ENCODE results near the gene CCDC185.

Gene CCDC185

GRCh38 chr1:223393275-223394214, at the start of gene CCDC185:
Gene CCDC185, plus strand, starts transcription at chr1:223393415. Its CDS starts 61 bp downstream, at chr1:223393476.
- H3K27me3 ChIP-seq (ENCODE audit: control insufficient read depth in 5 of 5, insufficient read depth in 4 of 5, low read length in 5 of 5), result peaks cover 13 to 45% (median 16%) of the 10 kb centered on the region in 5 donors
- H3K27ac ChIP-seq (ENCODE audit: low read depth, low read length), result no peak within 1 kb of the TSS
- no peaks in the 10 kb centered on the region for H3K36me3 ChIP-seq (ENCODE audit: control insufficient read depth in 5 of 5, insufficient read depth in 5 of 5, low read length in 5 of 5)
- H3K4me3 ChIP-seq (ENCODE audit: low read depth in 1 of 5, low read length in 5 of 5), result peak within 1 kb of the TSS in 1 of 5 donors; percentile 10
- H3K4me1 ChIP-seq (ENCODE audit: control insufficient read depth in 5 of 5, insufficient read depth in 5 of 5, low read length in 5 of 5), result peaks cover 0 to 8% (median 6%) of the 10 kb centered on the region in 5 donors
- no peak within 1 kb of the TSS for H3K9ac ChIP-seq (ENCODE audit: low read length in 5 of 5)
- H3K9me3 ChIP-seq (ENCODE audit: control insufficient read depth in 5 of 5, low read length in 5 of 5), result peaks cover 0 to 14% (median 0%) of the 10 kb centered on the region in 5 donors

GRCh38 chr1:223343692-223344091, 49.5 kb upstream of the CCDC185 start:
- no peak overlapping the region for H3K9ac ChIP-seq (ENCODE audit: low read length in 5 of 5)
- H3K4me3 ChIP-seq (ENCODE audit: low read depth in 1 of 5, low read length in 5 of 5), result no peak overlapping the region
- peaks cover 0 to 17% (median 0%) of the 10 kb centered on the region in 5 donors for H3K4me1 ChIP-seq (ENCODE audit: control insufficient read depth in 5 of 5, insufficient read depth in 5 of 5, low read length in 5 of 5)
- H3K36me3 ChIP-seq (ENCODE audit: control insufficient read depth in 5 of 5, insufficient read depth in 5 of 5, low read length in 5 of 5), result no peaks in the 10 kb centered on the region
- H3K27ac ChIP-seq (ENCODE audit: low read depth, low read length), result no peak overlapping the region
- peaks cover 0 to 3% (median 2%) of the 10 kb centered on the region in 5 donors for H3K27me3 ChIP-seq (ENCODE audit: control insufficient read depth in 5 of 5, insufficient read depth in 4 of 5, low read length in 5 of 5)
- H3K9me3 ChIP-seq (ENCODE audit: control insufficient read depth in 5 of 5, low read length in 5 of 5), result no peaks in the 10 kb centered on the region

GRCh38 chr1:223344491-223344890, 48.7 kb upstream of the CCDC185 start:
- H3K36me3 ChIP-seq (ENCODE audit: control insufficient read depth in 5 of 5, insufficient read depth in 5 of 5, low read length in 5 of 5), result no peaks in the 10 kb centered on the region

GRCh38 chr1:223345720-223346119, 47.5 kb upstream of the CCDC185 start:
- no peaks in the 10 kb centered on the region for H3K9me3 ChIP-seq (ENCODE audit: control insufficient read depth in 5 of 5, low read length in 5 of 5)
- H3K4me3 ChIP-seq (ENCODE audit: low read depth in 1 of 5, low read length in 5 of 5), result no peak overlapping the region
- no peak overlapping the region for H3K27ac ChIP-seq (ENCODE audit: low read depth, low read length)
- peaks cover 0 to 3% (median 0%) of the 10 kb centered on the region in 5 donors for H3K27me3 ChIP-seq (ENCODE audit: control insufficient read depth in 5 of 5, insufficient read depth in 4 of 5, low read length in 5 of 5)
- H3K9ac ChIP-seq (ENCODE audit: low read length in 5 of 5), result no peak overlapping the region
- H3K4me1 ChIP-seq (ENCODE audit: control insufficient read depth in 5 of 5, insufficient read depth in 5 of 5, low read length in 5 of 5), result peaks cover 0 to 17% (median 0%) of the 10 kb centered on the region in 5 donors
- no peaks in the 10 kb centered on the region for H3K36me3 ChIP-seq (ENCODE audit: control insufficient read depth in 5 of 5, insufficient read depth in 5 of 5, low read length in 5 of 5)

More at GRCh38 chr1:223344491-223344890, 48.7 kb upstream of the CCDC185 start:
- H3K9ac ChIP-seq (ENCODE audit: low read length in 5 of 5), result no peak overlapping the region
- no peak overlapping the region for H3K27ac ChIP-seq (ENCODE audit: low read depth, low read length)
- no peak overlapping the region for H3K4me3 ChIP-seq (ENCODE audit: low read depth in 1 of 5, low read length in 5 of 5)
- peaks cover 0 to 3% (median 2%) of the 10 kb centered on the region in 5 donors for H3K27me3 ChIP-seq (ENCODE audit: control insufficient read depth in 5 of 5, insufficient read depth in 4 of 5, low read length in 5 of 5)
- H3K9me3 ChIP-seq (ENCODE audit: control insufficient read depth in 5 of 5, low read length in 5 of 5), result no peaks in the 10 kb centered on the region
- H3K4me1 ChIP-seq (ENCODE audit: control insufficient read depth in 5 of 5, insufficient read depth in 5 of 5, low read length in 5 of 5), result peaks cover 0 to 17% (median 0%) of the 10 kb centered on the region in 5 donors

- no peaks in the 10 kb centered on the region for H3K9me3 ChIP-seq (ENCODE audit: control insufficient read depth in 5 of 5, low read length in 5 of 5)
These were observed 46.9 kb upstream of the CCDC185 start for GRCh38 chr1:223346311-223346710.

GRCh38 chr1:223347583-223347982, 45.6 kb upstream of the CCDC185 start:
- Histone ChIP-seq H3K4me3 (ENCODE audit: low read depth in 1 of 5, low read length in 5 of 5) (no peak overlapping the region), H3K4me1 (ENCODE audit: control insufficient read depth in 5 of 5, insufficient read depth in 5 of 5, low read length in 5 of 5) (peaks cover 0 to 17% (median 0%) of the 10 kb centered on the region in 5 donors), H3K9ac (ENCODE audit: low read length in 5 of 5) (no peak overlapping the region), H3K27ac (ENCODE audit: low read depth, low read length) (no peak overlapping the region), H3K36me3 (ENCODE audit: control insufficient read depth in 5 of 5, insufficient read depth in 5 of 5, low read length in 5 of 5) (no peaks in the 10 kb centered on the region), H3K9me3 (ENCODE audit: control insufficient read depth in 5 of 5, low read length in 5 of 5) (no peaks in the 10 kb centered on the region), H3K27me3 (ENCODE audit: control insufficient read depth in 5 of 5, insufficient read depth in 4 of 5, low read length in 5 of 5) (peaks cover 8 to 15% (median 10%) of the 10 kb centered on the region in 5 donors)

More at GRCh38 chr1:223346311-223346710, 46.9 kb upstream of the CCDC185 start:
- no peak overlapping the region for H3K9ac ChIP-seq (ENCODE audit: low read length in 5 of 5)
- H3K4me3 ChIP-seq (ENCODE audit: low read depth in 1 of 5, low read length in 5 of 5), result no peak overlapping the region
- H3K27me3 ChIP-seq (ENCODE audit: control insufficient read depth in 5 of 5, insufficient read depth in 4 of 5, low read length in 5 of 5), result peaks cover 0 to 5% (median 2%) of the 10 kb centered on the region in 5 donors
- no peak overlapping the region for H3K27ac ChIP-seq (ENCODE audit: low read depth, low read length)
- H3K36me3 ChIP-seq (ENCODE audit: control insufficient read depth in 5 of 5, insufficient read depth in 5 of 5, low read length in 5 of 5), result no peaks in the 10 kb centered on the region
- H3K4me1 ChIP-seq (ENCODE audit: control insufficient read depth in 5 of 5, insufficient read depth in 5 of 5, low read length in 5 of 5), result peaks cover 0 to 17% (median 0%) of the 10 kb centered on the region in 5 donors

GRCh38 chr1:223348439-223348838, 44.8 kb upstream of the CCDC185 start:
- Histone ChIP-seq H3K36me3 (ENCODE audit: control insufficient read depth in 5 of 5, insufficient read depth in 5 of 5, low read length in 5 of 5) (no peaks in the 10 kb centered on the region), H3K9ac (ENCODE audit: low read length in 5 of 5) (no peak overlapping the region), H3K27ac (ENCODE audit: low read depth, low read length) (no peak overlapping the region), H3K9me3 (ENCODE audit: control insufficient read depth in 5 of 5, low read length in 5 of 5) (no peaks in the 10 kb centered on the region), H3K4me3 (ENCODE audit: low read depth in 1 of 5, low read length in 5 of 5) (no peak overlapping the region), H3K27me3 (ENCODE audit: control insufficient read depth in 5 of 5, insufficient read depth in 4 of 5, low read length in 5 of 5) (peaks cover 16 to 23% (median 18%) of the 10 kb centered on the region in 5 donors), H3K4me1 (ENCODE audit: control insufficient read depth in 5 of 5, insufficient read depth in 5 of 5, low read length in 5 of 5) (peaks cover 0 to 17% (median 0%) of the 10 kb centered on the region in 5 donors)

GRCh38 chr1:223349241-223349640, 44.0 kb upstream of the CCDC185 start:
- Histone ChIP-seq H3K27ac (ENCODE audit: low read depth, low read length) (no peak overlapping the region), H3K4me3 (ENCODE audit: low read depth in 1 of 5, low read length in 5 of 5) (no peak overlapping the region), H3K4me1 (ENCODE audit: control insufficient read depth in 5 of 5, insufficient read depth in 5 of 5, low read length in 5 of 5) (peaks cover 0 to 15% (median 0%) of the 10 kb centered on the region in 5 donors)

GRCh38 chr1:223350361-223350908, 42.8 kb upstream of the CCDC185 start:
- Histone ChIP-seq H3K36me3 (ENCODE audit: control insufficient read depth in 5 of 5, insufficient read depth in 5 of 5, low read length in 5 of 5) (no peaks in the 10 kb centered on the region), H3K27me3 (ENCODE audit: control insufficient read depth in 5 of 5, insufficient read depth in 4 of 5, low read length in 5 of 5) (peaks cover 16 to 23% (median 21%) of the 10 kb centered on the region in 5 donors), H3K9ac (ENCODE audit: low read length in 5 of 5) (no peak overlapping the region), H3K9me3 (ENCODE audit: control insufficient read depth in 5 of 5, low read length in 5 of 5) (no peaks in the 10 kb centered on the region), H3K27ac (ENCODE audit: low read depth, low read length) (no peak overlapping the region), H3K4me3 (ENCODE audit: low read depth in 1 of 5, low read length in 5 of 5) (no peak overlapping the region), H3K4me1 (ENCODE audit: control insufficient read depth in 5 of 5, insufficient read depth in 5 of 5, low read length in 5 of 5) (peaks cover 0 to 11% (median 0%) of the 10 kb centered on the region in 5 donors)

More at GRCh38 chr1:223349241-223349640, 44.0 kb upstream of the CCDC185 start:
- H3K9ac ChIP-seq (ENCODE audit: low read length in 5 of 5), result no peak overlapping the region
- H3K27me3 ChIP-seq (ENCODE audit: control insufficient read depth in 5 of 5, insufficient read depth in 4 of 5, low read length in 5 of 5), result peaks cover 16 to 25% (median 21%) of the 10 kb centered on the region in 5 donors
- no peaks in the 10 kb centered on the region for H3K9me3 ChIP-seq (ENCODE audit: control insufficient read depth in 5 of 5, low read length in 5 of 5)
- H3K36me3 ChIP-seq (ENCODE audit: control insufficient read depth in 5 of 5, insufficient read depth in 5 of 5, low read length in 5 of 5), result no peaks in the 10 kb centered on the region

GRCh38 chr1:223352944-223353343, 40.3 kb upstream of the CCDC185 start:
- H3K4me3 ChIP-seq (ENCODE audit: low read depth in 1 of 5, low read length in 5 of 5), result no peak overlapping the region
- no peaks in the 10 kb centered on the region for H3K4me1 ChIP-seq (ENCODE audit: control insufficient read depth in 5 of 5, insufficient read depth in 5 of 5, low read length in 5 of 5)
- no peaks in the 10 kb centered on the region for H3K36me3 ChIP-seq (ENCODE audit: control insufficient read depth in 5 of 5, insufficient read depth in 5 of 5, low read length in 5 of 5)
- peaks cover 16 to 23% (median 21%) of the 10 kb centered on the region in 5 donors for H3K27me3 ChIP-seq (ENCODE audit: control insufficient read depth in 5 of 5, insufficient read depth in 4 of 5, low read length in 5 of 5)
- H3K9me3 ChIP-seq (ENCODE audit: control insufficient read depth in 5 of 5, low read length in 5 of 5), result no peaks in the 10 kb centered on the region
- H3K9ac ChIP-seq (ENCODE audit: low read length in 5 of 5), result no peak overlapping the region
- no peak overlapping the region for H3K27ac ChIP-seq (ENCODE audit: low read depth, low read length)
